Measurements from ENCODE around the gene TMEM263.

DNA sequence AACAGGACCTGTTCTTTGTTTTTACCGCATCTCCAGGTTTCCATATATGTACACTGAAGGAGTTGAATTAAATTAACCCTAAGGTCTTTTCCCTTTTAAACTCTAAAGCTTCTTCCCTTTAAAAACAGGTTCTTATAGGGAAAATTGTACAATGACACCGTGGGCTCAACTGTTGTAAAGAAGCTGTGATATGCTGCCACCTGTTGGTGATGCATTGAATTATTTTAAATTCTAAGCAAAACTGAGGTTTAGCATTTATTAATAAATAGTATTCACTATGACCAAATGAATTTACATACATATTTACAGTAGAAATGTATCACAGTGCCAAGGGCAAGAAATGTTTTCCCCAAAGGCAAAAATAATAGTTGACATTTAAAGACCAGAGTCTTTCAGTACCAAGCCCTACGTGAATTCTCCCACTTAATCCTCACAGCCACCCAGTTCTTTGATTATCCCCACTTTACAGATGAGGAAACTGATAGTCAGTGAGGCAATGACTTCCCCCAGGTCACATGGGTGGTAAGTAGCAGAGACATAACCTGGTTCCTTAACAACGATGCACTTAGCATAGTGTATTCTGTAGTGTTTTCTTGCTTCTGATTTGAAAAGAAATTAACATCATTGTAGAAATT is 35.7 kb upstream of the TMEM263 start:
- TF ChIP-seq POLR2AphosphoS5 (IDR thresholded peaks at IDR 0.05; ENCODE audit: insufficient read depth in 1 of 2, low read depth in 1 of 2): no peak
- TF ChIP-seq, protein P1, sequence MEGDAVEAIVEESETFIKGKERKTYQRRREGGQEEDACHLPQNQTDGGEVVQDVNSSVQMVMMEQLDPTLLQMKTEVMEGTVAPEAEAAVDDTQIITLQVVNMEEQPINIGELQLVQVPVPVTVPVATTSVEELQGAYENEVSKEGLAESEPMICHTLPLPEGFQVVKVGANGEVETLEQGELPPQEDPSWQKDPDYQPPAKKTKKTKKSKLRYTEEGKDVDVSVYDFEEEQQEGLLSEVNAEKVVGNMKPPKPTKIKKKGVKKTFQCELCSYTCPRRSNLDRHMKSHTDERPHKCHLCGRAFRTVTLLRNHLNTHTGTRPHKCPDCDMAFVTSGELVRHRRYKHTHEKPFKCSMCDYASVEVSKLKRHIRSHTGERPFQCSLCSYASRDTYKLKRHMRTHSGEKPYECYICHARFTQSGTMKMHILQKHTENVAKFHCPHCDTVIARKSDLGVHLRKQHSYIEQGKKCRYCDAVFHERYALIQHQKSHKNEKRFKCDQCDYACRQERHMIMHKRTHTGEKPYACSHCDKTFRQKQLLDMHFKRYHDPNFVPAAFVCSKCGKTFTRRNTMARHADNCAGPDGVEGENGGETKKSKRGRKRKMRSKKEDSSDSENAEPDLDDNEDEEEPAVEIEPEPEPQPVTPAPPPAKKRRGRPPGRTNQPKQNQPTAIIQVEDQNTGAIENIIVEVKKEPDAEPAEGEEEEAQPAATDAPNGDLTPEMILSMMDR (IDR thresholded peaks at IDR 0.05): peak; percentile 57 to 78 (median 64)
- TF ChIP-seq POLR2A (IDR thresholded peaks at IDR 0.05): no peak

Measured in vagina (tissue), 2 donors.